Nephron (organoid): ENCODE measurements around the gene TMPRSS2.

Source experiments
- H3K27ac Mint-ChIP-seq, 3 experiments: 2 replicates each; pipeline ENCODE4 v1.8.0; 2020; ENCODE audit warnings: mixed read lengths in 3 of 3, mild to moderate bottlenecking in 2 of 3, moderate library complexity in 1 of 3
- H3K27me3 Mint-ChIP-seq: 2 replicates; pipeline ENCODE4 v1.8.0; 2021; ENCODE audit warnings: low read depth, mild to moderate bottlenecking, moderate library complexity, mixed read lengths
- H3K36me3 Mint-ChIP-seq: 2 replicates; pipeline ENCODE4 v1.8.0; 2020; ENCODE audit warnings: low read depth, mixed read lengths
- H3K4me1 Mint-ChIP-seq: 2 replicates; pipeline ENCODE4 v1.8.0; 2020; ENCODE audit warnings: mixed read lengths
- H3K4me3 Mint-ChIP-seq, 3 experiments: 2 replicates each; pipeline ENCODE4 v1.8.0; 2020; ENCODE audit warnings: mild to moderate bottlenecking in 3 of 3, mixed read lengths in 3 of 3, moderate library complexity in 2 of 3
- H3K9me3 Mint-ChIP-seq: 2 replicates; pipeline ENCODE4 v1.8.0; 2020; ENCODE audit warnings: mixed read lengths
- TF ChIP-seq, protein P1 (sequence below), 3 experiments: fragments of 200-600 bp; sonication (generic); IDR thresholded peaks; one replicate each; pipeline ENCODE4 v1.5.0; 2021; ENCODE audit warnings: antibody characterized with exemption in 3 of 3; ENCODE audit not compliant: unreplicated experiment in 3 of 3

The TMPRSS2 gene

DNA sequence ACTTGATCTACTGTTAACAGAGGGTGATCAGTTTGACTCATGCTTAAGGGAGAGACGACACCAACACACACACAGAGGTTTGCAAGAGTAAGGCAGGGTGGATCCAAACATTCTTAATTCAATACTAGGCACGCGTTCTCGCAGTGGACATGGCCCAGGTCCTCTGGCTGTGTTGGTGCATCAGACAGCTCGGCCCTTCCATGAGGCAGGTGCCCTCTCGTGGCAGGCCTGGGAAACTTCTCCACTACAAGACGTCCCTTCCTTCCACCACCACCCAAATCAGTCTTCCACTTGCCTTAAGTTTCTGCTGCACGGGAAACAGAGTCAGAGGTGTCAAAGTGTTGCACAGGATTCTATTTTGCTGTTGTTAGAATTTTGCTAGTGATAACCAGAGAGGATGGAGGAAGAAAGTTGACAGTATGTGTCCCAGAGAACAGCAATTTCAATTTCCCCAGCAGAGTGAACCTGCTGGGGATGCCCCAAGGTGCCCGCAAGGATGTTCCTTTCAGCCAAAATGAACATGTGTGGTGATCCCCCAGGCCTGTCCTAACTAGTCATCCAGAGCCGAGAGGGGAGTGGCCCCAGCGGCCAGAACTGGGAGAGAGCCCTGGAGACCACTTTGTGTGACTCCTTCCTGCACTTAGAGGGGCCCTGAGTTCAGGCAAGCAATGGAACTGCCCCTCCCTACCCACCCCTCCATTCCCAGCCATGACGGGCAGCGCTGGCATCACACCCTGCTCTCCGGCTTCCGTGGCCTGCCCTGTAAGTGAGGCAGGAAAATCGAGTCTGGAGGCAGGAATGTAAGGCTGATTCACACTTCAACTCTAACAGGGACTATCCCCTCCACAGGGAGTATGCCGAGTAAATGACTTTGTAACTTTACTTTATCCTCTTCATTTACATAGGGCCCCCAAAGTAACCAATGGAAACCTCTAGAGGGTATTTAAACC lies 47.1 kb downstream of the TMPRSS2 start:
- Mint-ChIP-seq H3K27ac (no peak overlapping the region), H3K9me3 (peaks cover 15% of the 10 kb centered on the region)
- TF ChIP-seq, protein P1, sequence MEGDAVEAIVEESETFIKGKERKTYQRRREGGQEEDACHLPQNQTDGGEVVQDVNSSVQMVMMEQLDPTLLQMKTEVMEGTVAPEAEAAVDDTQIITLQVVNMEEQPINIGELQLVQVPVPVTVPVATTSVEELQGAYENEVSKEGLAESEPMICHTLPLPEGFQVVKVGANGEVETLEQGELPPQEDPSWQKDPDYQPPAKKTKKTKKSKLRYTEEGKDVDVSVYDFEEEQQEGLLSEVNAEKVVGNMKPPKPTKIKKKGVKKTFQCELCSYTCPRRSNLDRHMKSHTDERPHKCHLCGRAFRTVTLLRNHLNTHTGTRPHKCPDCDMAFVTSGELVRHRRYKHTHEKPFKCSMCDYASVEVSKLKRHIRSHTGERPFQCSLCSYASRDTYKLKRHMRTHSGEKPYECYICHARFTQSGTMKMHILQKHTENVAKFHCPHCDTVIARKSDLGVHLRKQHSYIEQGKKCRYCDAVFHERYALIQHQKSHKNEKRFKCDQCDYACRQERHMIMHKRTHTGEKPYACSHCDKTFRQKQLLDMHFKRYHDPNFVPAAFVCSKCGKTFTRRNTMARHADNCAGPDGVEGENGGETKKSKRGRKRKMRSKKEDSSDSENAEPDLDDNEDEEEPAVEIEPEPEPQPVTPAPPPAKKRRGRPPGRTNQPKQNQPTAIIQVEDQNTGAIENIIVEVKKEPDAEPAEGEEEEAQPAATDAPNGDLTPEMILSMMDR (IDR thresholded peaks at IDR 0.05; ENCODE audit: unreplicated experiment in 3 of 3), result peak; percentile 54 to 77 (median 76)

DNA sequence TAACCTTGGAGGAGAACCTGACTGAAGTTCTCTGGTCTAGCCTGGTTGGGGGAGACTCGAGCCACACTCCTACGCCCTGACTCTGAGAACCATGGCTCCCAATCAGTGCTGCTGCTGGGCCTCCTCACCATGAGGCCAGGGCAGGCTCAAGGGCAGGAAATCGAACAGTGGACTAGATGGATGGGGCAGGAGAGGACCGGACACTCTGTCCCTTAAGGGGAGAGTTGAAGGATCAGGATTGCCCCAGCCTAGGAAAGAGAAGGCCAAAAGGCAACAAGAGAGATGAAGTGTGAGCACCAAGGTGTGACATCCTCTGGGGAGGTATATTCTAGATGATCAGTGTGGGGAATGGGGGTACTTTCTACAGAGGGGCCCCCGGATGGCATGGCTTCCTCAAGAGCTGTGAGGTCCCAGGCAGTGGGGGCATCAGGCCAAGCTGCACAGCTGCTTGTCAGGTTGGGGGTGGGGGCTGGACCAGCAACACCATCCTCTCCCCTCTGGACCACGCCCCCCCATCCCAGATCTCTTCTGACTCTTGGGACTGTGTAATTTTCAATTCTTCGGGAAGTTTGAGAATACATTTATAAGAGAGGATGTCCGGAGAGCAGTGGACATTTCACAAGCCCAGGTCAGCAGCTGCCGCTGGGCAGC lies 47.9 kb downstream of the TMPRSS2 start:
- Mint-ChIP-seq H3K4me3 (no peak overlapping the region), H3K27ac (no peak overlapping the region), H3K9me3 (peaks cover 15% of the 10 kb centered on the region), H3K27me3 (peaks cover 3% of the 10 kb centered on the region), H3K4me1 (peaks cover 4% of the 10 kb centered on the region), H3K36me3 (peaks cover 13% of the 10 kb centered on the region)
- TF ChIP-seq, protein P1 (IDR thresholded peaks at IDR 0.05; ENCODE audit: unreplicated experiment in 3 of 3), result no peak

More for the DNA sequence above, 47.1 kb downstream of the TMPRSS2 start:
- Mint-ChIP-seq H3K4me3 (no peak overlapping the region), H3K4me1 (peaks cover 4% of the 10 kb centered on the region), H3K27me3 (peaks cover 3% of the 10 kb centered on the region), H3K36me3 (peaks cover 17% of the 10 kb centered on the region)

DNA sequence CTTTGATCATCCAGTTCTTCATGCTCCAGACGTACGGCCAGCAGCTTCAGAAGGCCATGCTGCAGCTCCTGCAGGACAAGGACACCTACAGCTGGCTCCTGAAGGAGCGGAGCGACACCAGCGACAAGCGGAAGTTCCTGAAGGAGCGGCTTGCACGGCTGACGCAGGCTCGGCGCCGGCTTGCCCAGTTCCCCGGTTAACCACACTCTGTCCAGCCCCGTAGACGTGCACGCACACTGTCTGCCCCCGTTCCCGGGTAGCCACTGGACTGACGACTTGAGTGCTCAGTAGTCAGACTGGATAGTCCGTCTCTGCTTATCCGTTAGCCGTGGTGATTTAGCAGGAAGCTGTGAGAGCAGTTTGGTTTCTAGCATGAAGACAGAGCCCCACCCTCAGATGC lies 49.4 kb downstream of the TMPRSS2 start:
- Mint-ChIP-seq H3K9me3 (peaks cover 6% of the 10 kb centered on the region), H3K4me3 (no peak overlapping the region), H3K27ac (no peak overlapping the region), H3K27me3 (peaks cover 3% of the 10 kb centered on the region), H3K4me1 (peaks cover 4% of the 10 kb centered on the region), H3K36me3 (peaks cover 4% of the 10 kb centered on the region)
- TF ChIP-seq, protein P1 (IDR thresholded peaks at IDR 0.05; ENCODE audit: unreplicated experiment in 3 of 3), result no peak

DNA sequence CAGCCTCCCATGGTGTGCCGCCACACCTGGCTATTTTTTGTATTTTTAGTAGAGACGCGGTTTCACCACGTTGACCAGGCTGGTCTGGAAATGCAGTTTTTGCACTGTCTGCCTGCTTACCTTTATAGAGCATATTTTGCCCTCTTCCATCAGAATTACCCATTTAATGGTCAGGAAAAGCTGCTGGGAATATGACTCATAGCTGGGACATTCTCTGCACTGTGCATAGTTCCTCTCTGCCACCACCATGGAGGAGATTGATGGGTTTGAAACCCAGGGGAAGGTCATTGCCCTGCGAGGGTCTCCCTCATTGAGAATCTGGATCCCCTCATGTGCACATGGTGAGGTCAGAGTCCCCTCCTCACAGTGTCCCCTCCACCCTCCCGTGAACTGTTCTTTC lies 49.8 kb downstream of the TMPRSS2 start:
- H3K9me3 Mint-ChIP-seq, result peaks cover 5% of the 10 kb centered on the region
- peaks cover 3% of the 10 kb centered on the region for H3K27me3 Mint-ChIP-seq
- H3K4me3 Mint-ChIP-seq, result no peak overlapping the region
- H3K36me3 Mint-ChIP-seq, result peaks cover 4% of the 10 kb centered on the region
- H3K27ac Mint-ChIP-seq, result no peak overlapping the region
- TF ChIP-seq, protein P1 (IDR thresholded peaks at IDR 0.05; ENCODE audit: unreplicated experiment in 3 of 3), result no peak
- H3K4me1 Mint-ChIP-seq, result peaks cover 4% of the 10 kb centered on the region

DNA sequence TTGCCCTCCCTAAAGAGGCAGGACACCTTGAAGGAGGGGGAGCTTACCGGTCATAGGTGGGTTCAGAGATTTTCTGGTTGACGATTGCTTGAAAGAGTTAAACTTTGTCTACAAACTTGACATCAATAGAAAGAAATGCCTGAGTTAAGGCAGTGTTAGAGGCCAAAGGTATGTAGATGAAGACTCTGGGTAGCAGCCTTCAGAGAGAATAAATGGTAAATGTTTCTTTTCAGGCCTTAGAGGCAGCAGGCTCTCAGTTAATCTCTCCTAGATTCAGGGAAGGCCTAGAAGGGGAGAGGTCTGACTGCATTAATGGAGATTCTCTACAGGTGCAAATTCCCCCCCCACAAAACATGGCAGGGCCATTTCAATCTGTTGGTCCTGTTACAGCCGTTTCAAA lies 54.2 kb downstream of the TMPRSS2 start:
- no peaks in the 10 kb centered on the region for H3K4me1 Mint-ChIP-seq
- H3K9me3 Mint-ChIP-seq, result no peaks in the 10 kb centered on the region
- no peak overlapping the region for H3K4me3 Mint-ChIP-seq
- H3K36me3 Mint-ChIP-seq, result no peaks in the 10 kb centered on the region
- H3K27ac Mint-ChIP-seq, result no peak overlapping the region
- no peaks in the 10 kb centered on the region for H3K27me3 Mint-ChIP-seq
- TF ChIP-seq, protein P1 (IDR thresholded peaks at IDR 0.05; ENCODE audit: unreplicated experiment in 3 of 3), result no peak
